ENCODE data around the gene NT5C2.
"Not testable (repeated sequence)": the region's sequence is repeated elsewhere in the genome, so short reads cannot be mapped to it uniquely, and the experiment has no call there.

Gene NT5C2

DNA sequence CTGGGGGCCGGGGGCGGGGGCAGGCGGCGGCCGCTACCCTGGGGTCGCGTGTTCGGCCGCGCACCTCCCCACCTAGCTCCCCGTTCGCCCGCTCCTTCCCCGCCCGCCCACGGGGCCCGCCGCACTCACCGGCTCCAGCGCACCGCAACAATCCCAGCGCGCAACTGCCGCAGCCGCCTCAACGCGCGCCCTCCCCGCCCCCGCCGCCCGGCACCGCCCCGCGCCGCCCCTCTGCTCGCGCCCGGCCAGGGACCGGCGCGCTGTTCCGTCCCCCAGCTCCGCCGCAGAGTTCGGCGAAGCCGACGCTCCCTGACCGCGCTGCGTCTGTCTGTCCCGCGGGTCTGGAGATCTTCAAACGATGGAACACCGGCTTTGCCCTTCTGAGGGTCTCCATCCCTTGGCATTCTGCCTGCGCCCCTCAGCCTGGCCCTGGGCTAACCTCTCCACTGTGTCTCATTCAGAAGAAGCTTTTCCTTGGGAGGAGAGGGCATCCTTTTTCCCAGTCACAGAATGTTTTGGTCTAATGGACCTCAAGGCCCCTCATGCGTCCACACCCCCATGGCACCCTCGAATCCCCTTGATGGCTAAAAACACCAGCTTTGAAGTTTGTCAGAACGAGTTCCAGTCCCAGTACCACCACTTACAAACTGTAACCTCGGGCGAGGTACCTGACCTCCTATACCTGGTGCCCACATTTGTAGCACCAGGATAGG, at the start of gene NT5C2:
Gene NT5C2 (minus strand): TSS at position 166 of the 713 bp plus-strand sequence. CDS start 18,314 bp downstream, outside the sequence.
- H3K36me3 ChIP-seq (ENCODE audit: insufficient read depth, low read length): no peaks in the 10 kb centered on the region
- peaks cover 32% of the 10 kb centered on the region for H3K4me1 ChIP-seq (ENCODE audit: insufficient read depth, low read length)
- peak within 1 kb of the TSS; percentile 32 for H3K9ac ChIP-seq (ENCODE audit: low read length)
- H3K27ac ChIP-seq (ENCODE audit: low read depth, low read length): peak within 1 kb of the TSS; percentile 92
- peak within 1 kb of the TSS; percentile 43 to 90 for H3K4me3 ChIP-seq (ENCODE audit: low read depth in 1 of 2, low read length in 2 of 2)
- H3K9me3 ChIP-seq (ENCODE audit: low read length): no peaks in the 10 kb centered on the region
- H3K27me3 ChIP-seq (ENCODE audit: control insufficient read depth in 1 of 2, insufficient read depth in 2 of 2, low read length in 2 of 2): no peaks in the 10 kb centered on the region

- no peaks in the 10 kb centered on the region for H3K4me1 ChIP-seq (ENCODE audit: insufficient read depth, low read length)
- H3K27ac ChIP-seq (ENCODE audit: low read depth, low read length): no peak overlapping the region
- H3K27me3 ChIP-seq (ENCODE audit: control insufficient read depth in 1 of 2, insufficient read depth in 2 of 2, low read length in 2 of 2): no peaks in the 10 kb centered on the region
- H3K4me3 ChIP-seq (ENCODE audit: low read depth in 1 of 2, low read length in 2 of 2): no peak overlapping the region
- no peaks in the 10 kb centered on the region for H3K36me3 ChIP-seq (ENCODE audit: insufficient read depth, low read length)
- no peak overlapping the region for H3K9ac ChIP-seq (ENCODE audit: low read length)
- no peaks in the 10 kb centered on the region for H3K9me3 ChIP-seq (ENCODE audit: low read length)
These were observed 48.4 kb upstream of the NT5C2 start for GRCh38 chr10:103241262-103242011.

DNA sequence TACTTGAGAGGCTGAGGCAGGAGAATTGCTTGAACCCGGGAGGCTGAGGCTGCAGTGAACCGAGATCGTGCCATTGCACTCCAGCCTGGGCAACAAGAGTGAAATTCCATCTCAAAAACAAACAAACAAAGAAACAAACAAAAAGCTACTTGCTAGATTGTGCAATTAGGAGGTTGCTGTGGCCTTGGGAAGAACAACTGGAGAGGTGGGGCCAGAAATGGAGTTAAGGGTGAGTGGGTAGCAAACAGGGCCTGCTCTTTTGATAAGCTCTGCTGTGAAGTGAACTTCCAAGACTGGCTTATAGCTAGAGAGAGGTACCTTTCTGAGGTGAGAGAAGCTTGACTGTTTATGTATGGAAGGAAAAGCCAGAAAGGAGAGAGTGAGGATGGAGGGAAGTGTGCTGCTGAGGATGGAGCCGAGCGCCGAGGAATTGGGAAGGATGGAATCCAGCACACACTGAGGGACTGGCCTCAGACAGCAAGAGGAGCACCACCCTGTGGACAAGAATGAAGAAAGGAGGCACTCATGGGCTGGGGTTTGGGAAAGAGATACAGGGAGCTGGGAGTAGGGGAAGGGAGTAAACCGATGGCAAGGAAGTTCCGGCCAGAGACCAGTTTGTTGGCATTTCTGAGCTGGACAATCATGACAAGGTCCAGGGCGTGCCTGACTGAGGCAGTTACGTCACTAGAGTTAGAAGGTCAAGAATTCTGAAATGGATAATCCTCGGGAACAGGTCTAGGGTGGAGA, 45.6 kb upstream of the NT5C2 start:
- Histone ChIP-seq H3K4me1 (ENCODE audit: insufficient read depth, low read length) (no peaks in the 10 kb centered on the region), H3K9ac (ENCODE audit: low read length) (no peak overlapping the region), H3K27ac (ENCODE audit: low read depth, low read length) (no peak overlapping the region), H3K4me3 (ENCODE audit: low read depth in 1 of 2, low read length in 2 of 2) (no peak overlapping the region), H3K27me3 (ENCODE audit: control insufficient read depth in 1 of 2, insufficient read depth in 2 of 2, low read length in 2 of 2) (no peaks in the 10 kb centered on the region), H3K36me3 (ENCODE audit: insufficient read depth, low read length) (no peaks in the 10 kb centered on the region), H3K9me3 (ENCODE audit: low read length) (no peaks in the 10 kb centered on the region)

GRCh38 chr10:103235775-103236174, 42.7 kb upstream of the NT5C2 start:
- Histone ChIP-seq H3K4me1 (ENCODE audit: insufficient read depth, low read length) (peaks cover 6% of the 10 kb centered on the region), H3K36me3 (ENCODE audit: insufficient read depth, low read length) (no peaks in the 10 kb centered on the region), H3K9ac (ENCODE audit: low read length) (no peak overlapping the region), H3K9me3 (ENCODE audit: low read length) (no peaks in the 10 kb centered on the region), H3K4me3 (ENCODE audit: low read depth in 1 of 2, low read length in 2 of 2) (no peak overlapping the region), H3K27ac (ENCODE audit: low read depth, low read length) (no peak overlapping the region), H3K27me3 (ENCODE audit: control insufficient read depth in 1 of 2, insufficient read depth in 2 of 2, low read length in 2 of 2) (no peaks in the 10 kb centered on the region)

DNA sequence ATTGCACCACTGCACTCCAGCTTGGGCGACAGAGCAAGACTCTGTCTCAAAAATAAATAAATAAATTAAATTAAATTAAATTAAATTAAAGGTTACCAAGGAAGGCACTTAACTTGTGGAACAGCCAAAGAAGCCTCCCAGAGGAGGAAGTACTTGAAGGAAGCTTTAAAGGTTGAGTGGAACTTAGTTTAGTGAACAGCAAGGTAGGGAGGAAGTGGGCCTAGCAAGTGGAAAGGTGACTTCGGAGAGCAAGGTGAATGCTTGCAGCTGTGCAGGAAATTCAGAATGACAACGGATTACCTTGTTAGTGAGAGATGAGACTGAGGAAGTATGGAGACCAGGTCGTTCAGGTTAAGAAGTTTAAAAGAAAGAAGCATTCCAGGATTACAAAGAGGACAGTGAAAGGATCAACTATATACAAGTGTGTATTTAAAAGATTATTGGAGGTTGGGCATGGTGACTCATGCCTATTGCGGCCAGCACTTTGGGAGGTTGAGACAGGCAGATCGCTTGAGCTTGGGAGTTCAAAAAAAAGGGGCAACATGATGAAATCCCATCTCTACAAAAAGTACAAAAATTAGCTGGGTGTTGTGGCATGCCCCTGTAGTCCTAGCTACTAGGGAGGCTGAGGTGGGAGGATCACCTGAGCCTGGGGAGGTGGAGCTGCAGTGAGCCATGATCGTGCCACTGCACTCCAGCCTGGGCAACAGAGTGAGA, 39.9 kb upstream of the NT5C2 start:
- no peaks in the 10 kb centered on the region for H3K36me3 ChIP-seq (ENCODE audit: insufficient read depth, low read length)
- H3K27me3 ChIP-seq (ENCODE audit: control insufficient read depth in 1 of 2, insufficient read depth in 2 of 2, low read length in 2 of 2): no peaks in the 10 kb centered on the region
- H3K4me1 ChIP-seq (ENCODE audit: insufficient read depth, low read length): peaks cover 10% of the 10 kb centered on the region
- no peak overlapping the region for H3K27ac ChIP-seq (ENCODE audit: low read depth, low read length)
- H3K9me3 ChIP-seq (ENCODE audit: low read length): no peaks in the 10 kb centered on the region
- no peak overlapping the region for H3K4me3 ChIP-seq (ENCODE audit: low read depth in 1 of 2, low read length in 2 of 2)
- no peak overlapping the region for H3K9ac ChIP-seq (ENCODE audit: low read length)

GRCh38 chr10:103232131-103232673, 39.1 kb upstream of the NT5C2 start:
- Histone ChIP-seq H3K9me3 (ENCODE audit: low read length) (no peaks in the 10 kb centered on the region), H3K27ac (ENCODE audit: low read depth, low read length) (no peak overlapping the region), H3K4me3 (ENCODE audit: low read depth in 1 of 2, low read length in 2 of 2) (no peak overlapping the region), H3K4me1 (ENCODE audit: insufficient read depth, low read length) (peaks cover 10% of the 10 kb centered on the region), H3K9ac (ENCODE audit: low read length) (no peak overlapping the region), H3K27me3 (ENCODE audit: control insufficient read depth in 1 of 2, insufficient read depth in 2 of 2, low read length in 2 of 2) (no peaks in the 10 kb centered on the region), H3K36me3 (ENCODE audit: insufficient read depth, low read length) (no peaks in the 10 kb centered on the region)

GRCh38 chr10:103231047-103231551, 38.0 kb upstream of the NT5C2 start:
- H3K4me1 ChIP-seq (ENCODE audit: insufficient read depth, low read length): peaks cover 10% of the 10 kb centered on the region
- no peaks in the 10 kb centered on the region for H3K36me3 ChIP-seq (ENCODE audit: insufficient read depth, low read length)
- no peaks in the 10 kb centered on the region for H3K9me3 ChIP-seq (ENCODE audit: low read length)
- H3K4me3 ChIP-seq (ENCODE audit: low read depth in 1 of 2, low read length in 2 of 2): no peak overlapping the region
- no peak overlapping the region for H3K27ac ChIP-seq (ENCODE audit: low read depth, low read length)
- H3K9ac ChIP-seq (ENCODE audit: low read length): no peak overlapping the region
- H3K27me3 ChIP-seq (ENCODE audit: control insufficient read depth in 1 of 2, insufficient read depth in 2 of 2, low read length in 2 of 2): no peaks in the 10 kb centered on the region

DNA sequence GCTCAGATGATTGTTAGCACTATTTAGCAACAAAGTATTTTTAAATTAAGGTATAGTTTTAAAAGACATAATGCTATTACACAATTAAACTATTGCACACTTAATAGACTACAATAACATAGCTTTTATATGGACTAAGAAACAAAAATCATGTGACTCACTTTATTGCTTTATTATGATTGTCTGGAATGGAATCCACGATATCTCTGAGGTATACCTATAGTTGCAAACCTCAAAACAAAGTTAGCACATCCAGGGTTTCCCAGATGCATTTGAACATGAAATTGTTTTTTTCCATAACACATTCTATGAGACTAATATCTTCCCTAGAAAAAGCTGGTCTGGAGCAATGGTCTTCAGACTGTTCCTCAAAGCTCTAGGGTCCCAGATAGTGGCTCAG, 34.3 kb upstream of the NT5C2 start:
- Histone ChIP-seq H3K36me3 (ENCODE audit: insufficient read depth, low read length) (no peaks in the 10 kb centered on the region), H3K9me3 (ENCODE audit: low read length) (peaks cover 4% of the 10 kb centered on the region), H3K4me3 (ENCODE audit: low read depth in 1 of 2, low read length in 2 of 2) (no peak overlapping the region), H3K9ac (ENCODE audit: low read length) (no peak overlapping the region), H3K27ac (ENCODE audit: low read depth, low read length) (no peak overlapping the region), H3K4me1 (ENCODE audit: insufficient read depth, low read length) (peaks cover 10% of the 10 kb centered on the region), H3K27me3 (ENCODE audit: control insufficient read depth in 1 of 2, insufficient read depth in 2 of 2, low read length in 2 of 2) (no peaks in the 10 kb centered on the region)

DNA sequence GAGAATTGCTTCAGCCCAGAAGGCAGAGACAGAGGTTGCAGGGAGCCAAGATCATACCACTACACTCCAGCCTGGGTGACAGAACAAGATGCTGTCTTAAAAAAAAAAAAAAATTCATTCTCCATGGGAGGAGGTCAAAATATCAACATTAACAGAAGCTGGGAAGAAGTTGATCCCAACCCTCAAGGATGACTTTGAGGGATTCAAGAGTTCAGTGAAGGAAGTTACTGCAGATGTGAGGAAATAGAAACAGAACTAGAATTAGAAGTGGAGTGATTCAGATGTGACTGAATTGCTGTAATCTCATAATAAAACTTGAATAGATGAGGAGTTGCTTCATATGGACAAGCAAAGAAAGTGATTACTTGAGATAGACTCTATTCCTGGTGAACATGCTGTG, 32.9 kb upstream of the NT5C2 start:
- H3K27ac ChIP-seq (ENCODE audit: low read depth, low read length): no peak overlapping the region
- peaks cover 4% of the 10 kb centered on the region for H3K9me3 ChIP-seq (ENCODE audit: low read length)
- no peaks in the 10 kb centered on the region for H3K27me3 ChIP-seq (ENCODE audit: control insufficient read depth in 1 of 2, insufficient read depth in 2 of 2, low read length in 2 of 2)
- no peaks in the 10 kb centered on the region for H3K36me3 ChIP-seq (ENCODE audit: insufficient read depth, low read length)
- peaks cover 5% of the 10 kb centered on the region for H3K4me1 ChIP-seq (ENCODE audit: insufficient read depth, low read length)
- H3K9ac ChIP-seq (ENCODE audit: low read length): no peak overlapping the region
- no peak overlapping the region for H3K4me3 ChIP-seq (ENCODE audit: low read depth in 1 of 2, low read length in 2 of 2)

DNA sequence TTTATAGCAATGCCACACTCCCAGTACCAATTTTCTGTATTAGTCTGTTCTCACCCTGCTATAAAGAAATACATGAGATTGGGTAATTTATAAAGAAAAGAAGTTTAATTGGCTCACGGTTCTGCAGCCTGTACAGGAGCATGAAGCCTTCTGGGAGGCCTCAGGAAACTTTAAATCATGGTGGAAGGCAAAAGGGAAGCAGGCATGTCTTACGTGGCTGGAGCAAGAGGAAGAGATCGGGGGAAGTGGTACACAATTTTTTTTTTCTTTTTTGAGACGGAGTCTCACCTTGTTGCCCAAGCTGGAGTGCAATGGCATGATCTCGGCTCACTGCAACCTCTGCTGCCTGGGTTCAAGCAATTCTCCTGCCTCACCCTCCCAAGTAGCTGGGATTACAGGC, 31.6 kb upstream of the NT5C2 start:
- H3K9ac ChIP-seq (ENCODE audit: low read length); H3K36me3 ChIP-seq (ENCODE audit: insufficient read depth, low read length); H3K9me3 ChIP-seq (ENCODE audit: low read length); H3K27me3 ChIP-seq (ENCODE audit: control insufficient read depth in 1 of 2, insufficient read depth in 2 of 2, low read length in 2 of 2); H3K27ac ChIP-seq (ENCODE audit: low read depth, low read length); H3K4me3 ChIP-seq (ENCODE audit: low read depth in 1 of 2, low read length in 2 of 2); H3K4me1 ChIP-seq (ENCODE audit: insufficient read depth, low read length): not testable (repeated sequence)

GRCh38 chr10:103224133-103224532, 31.1 kb upstream of the NT5C2 start:
- H3K4me1 ChIP-seq (ENCODE audit: insufficient read depth, low read length): no peaks in the 10 kb centered on the region
- H3K27ac ChIP-seq (ENCODE audit: low read depth, low read length): no peak overlapping the region
- peaks cover 4% of the 10 kb centered on the region for H3K9me3 ChIP-seq (ENCODE audit: low read length)
- H3K36me3 ChIP-seq (ENCODE audit: insufficient read depth, low read length): no peaks in the 10 kb centered on the region
- no peaks in the 10 kb centered on the region for H3K27me3 ChIP-seq (ENCODE audit: control insufficient read depth in 1 of 2, insufficient read depth in 2 of 2, low read length in 2 of 2)
- H3K9ac ChIP-seq (ENCODE audit: low read length): no peak overlapping the region
- H3K4me3 ChIP-seq (ENCODE audit: low read depth in 1 of 2, low read length in 2 of 2): no peak overlapping the region

Data from muscle layer of colon (tissue), 2 donors.